MG63 (cell line): ENCODE data around the gene XIRP1. TPM values are rescaled to one million over a fixed set of nuclear protein-coding genes. Genes with fewer than 3 reads are reported as not detected.

Source experiments
- DNase-seq: peaks from one replicate; pipeline ENCODE4 v3.0.0-alpha.2; 2020
- H3K27me3 ChIP-seq: fragments of 250-450 bp; sonication (Bioruptor Pico); 2 replicates; pipeline ENCODE4 v1.5.1; 2020; ENCODE audit warnings: mild to moderate bottlenecking, moderate library complexity
- H3K36me3 ChIP-seq: fragments of 250-450 bp; sonication (Bioruptor Pico); 2 replicates; pipeline ENCODE4 v1.5.1; 2020; ENCODE audit warnings: mild to moderate bottlenecking, moderate library complexity
- H3K4me3 ChIP-seq: fragments of 250-450 bp; sonication (Bioruptor Pico); 2 replicates; pipeline ENCODE4 v1.5.1; 2020; ENCODE audit warnings: mild to moderate bottlenecking, moderate library complexity
- H3K9me3 ChIP-seq: fragments of 250-450 bp; sonication (Bioruptor Pico); 2 replicates; pipeline ENCODE4 v1.5.1; 2020; ENCODE audit warnings: mild to moderate bottlenecking, moderate library complexity
- total RNA-seq: library from RNA; depleted of rRNA; stranded (reverse); fragments of >200 nt; shearing (Covaris generic); gene quantifications from 2 replicates; pipeline ENCODE4 v1.2.3, GENCODE V29; 2014; ENCODE audit warnings: low replicate concordance

XIRP1 gene
- total RNA-seq, 1 experiment from 2014 or later, result not detected

- Histone ChIP-seq H3K36me3 (no peaks in the 10 kb centered on the region), H3K9me3 (no peaks in the 10 kb centered on the region), H3K27me3 (no peaks in the 10 kb centered on the region), H3K4me3 (no peak overlapping the region)
- DNase-seq, result no peak
Observed at GRCh38 chr3:39190281-39191025, 1.9 kb downstream of the XIRP1 start.

- no peaks in the 10 kb centered on the region for H3K9me3 ChIP-seq
- no peak overlapping the region for H3K4me3 ChIP-seq
- H3K27me3 ChIP-seq, result no peaks in the 10 kb centered on the region
- H3K36me3 ChIP-seq, result no peaks in the 10 kb centered on the region
- DNase-seq, result peak; percentile 17
Observed at GRCh38 chr3:39189959-39190269, 2.5 kb downstream of the XIRP1 start.

DNA sequence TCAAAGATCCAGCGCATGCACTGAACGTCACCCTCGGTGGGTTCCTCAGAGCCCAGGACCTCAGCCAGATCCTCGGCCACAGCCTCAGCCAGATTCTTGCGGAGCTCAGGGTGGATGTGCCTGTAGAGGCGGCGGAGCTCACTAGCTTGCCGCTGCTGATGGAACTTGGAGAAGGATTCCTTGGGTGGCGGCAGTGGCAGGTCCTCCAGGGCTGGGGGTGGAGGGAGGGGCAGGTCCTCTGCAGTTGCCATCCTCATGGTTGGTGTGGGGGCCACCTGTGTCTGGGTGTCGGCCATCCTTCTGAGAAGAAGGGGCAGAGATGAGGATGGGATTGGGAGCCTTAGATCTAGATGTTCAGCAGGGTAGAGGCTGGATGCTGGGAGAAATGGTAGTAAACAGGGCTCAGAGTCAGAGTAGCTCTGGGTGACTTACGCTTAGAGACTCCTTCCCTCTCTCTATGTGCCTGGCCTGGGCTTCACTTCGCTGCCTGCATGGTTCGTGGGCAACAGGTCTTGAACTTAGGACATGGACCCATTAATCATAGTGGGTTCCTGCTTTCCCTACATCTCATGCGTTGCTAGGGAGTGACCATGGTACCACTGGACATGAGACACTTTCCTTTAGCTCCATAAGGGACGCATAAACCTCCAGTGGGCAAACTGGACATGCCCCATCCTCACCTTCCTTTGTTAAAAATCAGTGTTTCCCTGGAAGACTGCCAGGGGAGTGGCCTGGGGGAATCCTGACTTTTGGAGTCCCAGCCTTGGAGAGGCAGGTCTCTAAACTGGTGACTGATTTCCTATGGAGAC lies 3.0 kb downstream of the XIRP1 start:
- Histone ChIP-seq H3K36me3 (no peaks in the 10 kb centered on the region), H3K4me3 (no peak overlapping the region), H3K27me3 (no peaks in the 10 kb centered on the region), H3K9me3 (no peaks in the 10 kb centered on the region)
- DNase-seq, result no peak

DNA sequence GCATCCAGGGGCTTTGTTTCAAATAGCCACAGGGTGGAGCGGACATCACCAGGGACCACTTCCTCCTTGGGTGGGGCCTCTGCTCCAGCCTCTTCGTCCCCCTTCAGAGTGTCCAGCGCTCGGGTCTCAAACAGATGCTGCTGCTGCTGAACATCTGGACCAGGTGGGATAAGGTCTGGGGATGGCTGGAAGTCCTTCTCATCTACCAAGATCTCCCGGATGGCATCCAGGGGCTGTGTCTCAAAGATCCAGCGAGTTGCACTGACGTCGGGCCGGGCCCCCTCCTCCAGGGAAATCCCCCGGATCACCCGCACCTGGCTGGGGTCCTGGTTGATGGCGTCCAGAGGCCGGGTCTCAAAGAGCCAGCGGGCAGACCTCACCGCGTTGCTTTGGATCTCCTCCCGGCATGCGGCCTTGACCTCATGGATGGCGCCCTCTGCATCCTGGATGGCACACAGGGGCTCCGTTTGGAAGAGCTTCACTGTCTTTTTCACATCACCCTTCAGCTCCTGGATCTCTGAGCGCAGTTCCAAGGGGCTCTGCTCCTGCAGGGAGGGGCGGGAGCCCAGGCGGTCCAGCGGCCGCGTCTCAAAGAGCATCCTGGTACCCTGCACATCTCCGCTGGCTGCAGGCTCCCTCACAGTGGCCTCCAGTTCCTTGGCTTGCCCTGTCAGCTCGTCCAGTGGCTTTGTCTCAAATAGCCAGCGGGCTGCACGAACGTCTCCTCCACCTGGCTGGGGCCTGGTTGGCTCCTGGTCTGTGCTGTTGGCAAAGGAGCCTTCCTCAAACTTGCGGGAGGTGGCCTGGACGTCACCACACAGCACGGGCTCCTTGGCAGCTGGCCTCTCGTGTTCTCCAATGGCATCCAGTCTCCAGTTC lies 3.9 kb downstream of the XIRP1 start:
- DNase-seq, result no peak

DNA sequence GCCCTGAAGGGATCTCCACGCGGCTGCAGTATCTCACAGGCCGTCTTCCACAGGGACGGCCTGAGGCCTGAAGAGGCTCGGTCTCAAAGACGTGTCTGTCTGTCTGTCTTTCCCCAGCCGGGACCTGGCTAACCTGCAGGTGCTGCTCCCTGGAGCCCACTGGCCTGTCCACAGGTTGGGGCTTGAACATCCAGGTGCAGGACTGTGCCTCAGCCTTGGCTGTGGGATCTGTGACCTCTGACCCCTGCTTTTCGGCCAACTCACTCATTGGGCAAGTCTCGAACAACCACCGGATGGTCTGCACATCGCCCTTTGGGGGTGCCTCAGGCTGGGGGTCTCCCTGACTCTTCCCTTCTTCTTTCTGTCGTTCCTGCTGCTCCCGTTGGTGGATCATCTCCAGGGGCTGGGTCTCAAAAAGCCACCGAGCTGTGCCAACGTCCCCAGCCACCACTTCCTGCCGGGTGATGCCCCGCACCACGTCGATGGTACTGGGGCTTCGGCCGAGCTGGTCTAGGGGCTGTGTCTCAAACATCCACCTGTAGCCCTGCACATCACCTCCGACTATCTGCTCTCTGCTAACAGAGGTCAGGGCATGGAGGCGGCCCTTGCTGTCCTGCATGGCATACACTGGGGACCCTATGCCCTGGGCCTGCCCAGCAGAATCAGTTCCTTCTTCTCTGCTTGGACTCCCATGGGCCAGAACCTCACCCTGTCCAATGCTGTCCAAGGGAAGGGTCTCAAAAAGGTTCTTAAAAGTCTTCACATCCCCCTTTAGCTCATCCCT lies 4.8 kb downstream of the XIRP1 start:
- Histone ChIP-seq H3K9me3 (no peaks in the 10 kb centered on the region), H3K4me3 (no peak overlapping the region), H3K36me3 (no peaks in the 10 kb centered on the region), H3K27me3 (no peaks in the 10 kb centered on the region)
- no peak for DNase-seq

More for the DNA sequence above, 3.9 kb downstream of the XIRP1 start:
- no peaks in the 10 kb centered on the region for H3K27me3 ChIP-seq
- no peaks in the 10 kb centered on the region for H3K36me3 ChIP-seq
- H3K4me3 ChIP-seq, result no peak overlapping the region
- H3K9me3 ChIP-seq, result no peaks in the 10 kb centered on the region

DNA sequence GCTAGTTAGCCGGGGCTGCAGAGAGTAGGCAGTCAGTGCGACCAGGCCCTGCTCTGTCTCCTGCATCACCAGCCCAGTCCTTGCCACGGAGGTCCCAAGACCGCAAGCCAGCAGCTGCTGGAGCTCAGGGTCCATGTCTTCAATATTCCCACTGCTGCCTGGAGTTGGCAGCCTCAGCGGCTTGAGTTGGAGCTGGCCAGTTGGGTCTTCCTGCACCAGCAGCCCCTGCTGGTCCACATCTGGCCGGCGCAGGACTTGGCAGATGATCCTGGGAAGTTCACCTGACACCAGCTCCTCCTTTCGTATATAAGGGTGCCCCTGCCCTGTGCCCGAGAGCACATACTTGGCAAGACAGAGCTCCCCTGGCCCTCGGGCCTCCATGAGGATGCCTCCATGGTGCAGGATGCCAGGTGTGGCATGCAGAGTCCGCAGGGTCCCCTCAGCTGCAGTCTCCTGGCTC lies 5.7 kb downstream of the XIRP1 start:
- no peaks in the 10 kb centered on the region for H3K9me3 ChIP-seq
- no peak for DNase-seq
- H3K36me3 ChIP-seq, result no peaks in the 10 kb centered on the region

GRCh38 chr3:39185959-39186691 lies 6.3 kb downstream of the XIRP1 start:
- H3K27me3 ChIP-seq, result no peaks in the 10 kb centered on the region
- H3K4me3 ChIP-seq, result no peak overlapping the region
- H3K9me3 ChIP-seq, result no peaks in the 10 kb centered on the region
- H3K36me3 ChIP-seq, result no peaks in the 10 kb centered on the region
- DNase-seq, result no peak

More for the DNA sequence above, 5.7 kb downstream of the XIRP1 start:
- Histone ChIP-seq H3K27me3 (no peaks in the 10 kb centered on the region), H3K4me3 (no peak overlapping the region)

GRCh38 chr3:39185326-39185958 lies 7.0 kb downstream of the XIRP1 start:
- no peak for DNase-seq
- Histone ChIP-seq H3K4me3 (no peak overlapping the region), H3K36me3 (no peaks in the 10 kb centered on the region), H3K27me3 (no peaks in the 10 kb centered on the region), H3K9me3 (no peaks in the 10 kb centered on the region)

- no peak for DNase-seq
- no peaks in the 10 kb centered on the region for H3K9me3 ChIP-seq
- H3K27me3 ChIP-seq, result no peaks in the 10 kb centered on the region
- H3K4me3 ChIP-seq, result no peak overlapping the region
- no peaks in the 10 kb centered on the region for H3K36me3 ChIP-seq
Observed at GRCh38 chr3:39184968-39185285, 7.5 kb downstream of the XIRP1 start.

DNA sequence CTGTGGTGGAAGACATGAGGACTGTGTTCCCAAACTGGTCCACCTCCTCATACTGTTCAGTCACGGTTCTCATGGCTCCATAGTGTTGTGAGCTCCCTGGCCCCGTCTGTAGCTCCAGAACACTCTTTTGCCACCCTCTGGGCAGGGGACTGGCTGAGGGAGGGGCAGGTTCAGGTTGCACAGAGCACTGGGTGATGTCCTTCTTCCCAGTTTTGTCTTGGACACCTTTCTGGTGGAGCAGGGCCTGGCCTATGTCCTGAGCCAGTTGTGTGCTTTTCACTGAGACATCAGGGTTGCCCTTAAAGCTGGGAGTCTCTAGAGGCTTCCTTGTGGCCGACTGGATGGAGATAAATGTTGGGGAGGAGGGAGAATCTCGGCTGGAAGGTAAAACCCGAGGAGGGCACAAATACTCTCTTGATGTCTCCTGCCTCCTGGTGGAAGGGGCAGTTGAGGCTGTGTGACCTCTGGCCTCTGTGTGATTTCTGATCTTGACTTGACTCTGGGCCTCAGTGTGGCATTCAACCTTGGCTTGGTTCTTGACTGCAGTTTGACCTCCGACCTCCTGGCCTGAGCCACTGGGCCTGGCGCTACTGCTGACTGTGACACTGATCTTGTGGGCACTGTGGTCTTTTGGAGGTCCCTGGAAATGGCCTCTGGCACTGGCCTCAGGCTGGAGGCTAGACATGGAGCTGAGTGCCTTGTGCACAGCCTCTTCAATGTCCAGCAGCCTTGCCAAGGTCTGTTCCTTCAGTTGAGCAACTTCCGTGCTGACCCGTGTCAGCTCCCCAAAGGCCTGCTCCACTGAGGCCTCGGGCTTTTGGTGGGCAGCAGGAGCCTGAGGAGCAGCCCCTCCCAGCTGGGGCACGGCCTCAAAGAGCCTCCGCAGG lies 8.1 kb downstream of the XIRP1 start:
- no peak for DNase-seq
- H3K36me3 ChIP-seq, result no peaks in the 10 kb centered on the region
- H3K4me3 ChIP-seq, result no peak overlapping the region
- no peaks in the 10 kb centered on the region for H3K9me3 ChIP-seq
- no peaks in the 10 kb centered on the region for H3K27me3 ChIP-seq

- Histone ChIP-seq H3K36me3 (no peaks in the 10 kb centered on the region), H3K4me3 (no peak overlapping the region), H3K27me3 (no peaks in the 10 kb centered on the region), H3K9me3 (no peaks in the 10 kb centered on the region)
- DNase-seq, result no peak
Observed at GRCh38 chr3:39183211-39184080, 8.9 kb downstream of the XIRP1 start.

DNA sequence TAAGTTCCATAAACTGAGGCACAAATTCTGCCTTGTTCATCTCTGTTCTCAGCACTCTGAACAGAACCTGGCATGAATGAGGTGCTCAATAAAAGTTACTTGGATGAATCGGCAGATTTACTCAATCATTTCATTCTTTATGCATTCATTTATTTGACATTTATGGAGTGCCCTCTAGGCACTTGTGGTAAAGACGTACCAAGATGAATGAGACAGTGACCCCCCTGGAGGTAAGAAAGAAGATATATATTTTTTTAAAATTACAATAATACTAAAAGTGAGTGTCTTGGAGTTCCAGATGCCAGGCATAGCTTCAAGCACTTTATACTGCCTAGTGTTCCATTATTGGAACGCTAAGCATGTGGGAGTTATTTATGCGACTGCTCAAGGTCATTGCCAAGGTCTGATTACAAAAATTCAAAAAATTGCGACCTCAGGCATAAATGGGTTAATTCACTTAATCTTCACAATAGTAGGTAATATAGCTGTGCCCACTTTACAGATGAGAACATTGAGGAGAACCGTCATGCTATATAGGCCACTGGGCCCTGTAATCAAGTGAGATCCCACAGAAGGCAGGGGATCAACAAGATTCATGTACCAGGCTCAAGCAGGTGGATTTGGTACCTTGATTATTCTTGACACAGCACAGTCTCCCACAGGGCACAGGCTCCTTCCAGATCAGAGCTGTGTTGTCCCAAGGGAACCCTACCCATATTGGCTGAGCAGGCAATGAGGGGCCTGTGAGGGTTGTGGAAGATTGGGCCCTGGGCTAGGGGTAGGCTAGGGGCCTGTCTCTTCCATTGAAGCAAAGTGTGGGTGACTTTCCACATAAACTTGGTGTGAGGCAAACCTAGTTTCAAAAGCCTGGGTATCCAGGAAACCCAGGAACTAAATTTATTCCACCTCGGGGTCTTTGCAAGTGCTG lies 10.7 kb downstream of the XIRP1 start:
- no peak for DNase-seq
- Histone ChIP-seq H3K36me3 (no peaks in the 10 kb centered on the region), H3K4me3 (no peak overlapping the region), H3K27me3 (no peaks in the 10 kb centered on the region), H3K9me3 (no peaks in the 10 kb centered on the region)
